Stimulated activated CD4-positive, alpha-beta T cell treated with anti-CD3 and anti-CD28 coated beads, Interleukin-1b, Interleukin-23, amount 100 ng/mL, for 24 hours (primary cell): ENCODE results near the gene SMAD5.

Source experiments
- DNase-seq, 4 experiments: peaks; one replicate each; pipeline ENCODE4 v3.0.0-alpha.2; 2020; ENCODE audit warnings: low read depth in 4 of 4, low spot score in 1 of 4

Gene SMAD5

DNA sequence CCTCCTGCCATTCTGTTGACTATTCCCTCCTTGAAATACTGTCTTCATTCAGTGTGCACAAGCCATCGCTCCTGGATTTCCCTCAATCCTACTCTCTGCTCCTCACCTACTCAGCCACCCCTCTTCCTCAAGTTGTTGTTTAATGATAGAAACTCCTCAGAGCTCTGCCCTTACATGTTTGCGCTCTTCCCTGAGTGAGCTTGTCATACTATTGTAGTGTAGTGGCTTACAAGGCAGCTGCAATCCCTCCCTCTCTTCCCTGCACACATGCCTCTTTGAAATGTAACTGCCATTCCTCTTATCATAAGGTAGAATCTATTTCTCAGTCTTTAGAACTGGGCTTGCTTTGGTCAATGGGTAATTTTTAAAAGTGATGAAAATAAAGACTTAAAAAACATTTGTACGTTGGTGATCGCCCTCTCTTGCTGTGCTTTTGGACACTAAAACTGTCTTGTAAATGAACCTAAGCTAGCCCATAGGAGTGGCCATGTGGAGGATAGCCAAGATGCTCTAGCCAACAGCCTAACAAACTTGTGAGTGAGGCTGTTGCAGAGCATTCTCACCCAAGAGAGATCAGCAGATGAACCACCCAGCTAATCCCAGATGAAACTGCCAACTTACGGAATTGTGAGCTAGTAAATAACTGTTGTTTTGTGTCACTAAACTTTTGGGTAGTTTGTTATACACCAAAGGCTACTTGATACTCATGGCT is 18.1 kb upstream of the SMAD5 start:
- DNase-seq: no peak

DNA sequence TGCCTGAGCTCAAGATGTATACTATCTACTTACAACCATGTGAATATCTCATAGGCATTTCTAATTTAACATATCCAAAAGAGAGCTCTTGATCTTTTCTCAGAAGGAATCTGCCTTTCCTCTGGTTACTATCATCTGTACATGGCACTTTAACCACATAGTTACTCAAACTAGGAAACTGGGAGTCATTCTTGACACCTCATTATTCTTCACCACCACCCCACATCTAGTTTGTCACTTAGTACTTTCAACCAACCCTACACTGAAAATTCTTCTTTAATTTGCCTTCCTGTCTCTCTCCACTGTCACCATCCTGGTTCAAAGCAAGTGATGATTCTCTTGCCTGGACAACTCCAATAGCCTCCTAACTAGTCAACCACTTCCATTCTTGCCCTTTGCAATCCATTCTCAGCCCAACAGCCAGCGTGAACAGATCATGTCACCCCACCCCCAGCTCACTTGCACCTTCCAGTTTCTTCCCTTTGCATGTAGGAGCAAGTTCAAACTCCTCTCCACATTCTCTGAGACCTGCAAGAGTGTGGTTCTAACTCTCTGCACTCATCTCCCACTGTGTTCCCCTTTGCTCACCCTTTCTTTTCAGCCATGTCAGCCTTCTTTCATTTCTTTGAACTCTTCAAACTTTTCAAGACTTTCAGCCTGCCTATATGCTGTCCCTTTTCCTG is 17.3 kb upstream of the SMAD5 start:
- no peak for DNase-seq

DNA sequence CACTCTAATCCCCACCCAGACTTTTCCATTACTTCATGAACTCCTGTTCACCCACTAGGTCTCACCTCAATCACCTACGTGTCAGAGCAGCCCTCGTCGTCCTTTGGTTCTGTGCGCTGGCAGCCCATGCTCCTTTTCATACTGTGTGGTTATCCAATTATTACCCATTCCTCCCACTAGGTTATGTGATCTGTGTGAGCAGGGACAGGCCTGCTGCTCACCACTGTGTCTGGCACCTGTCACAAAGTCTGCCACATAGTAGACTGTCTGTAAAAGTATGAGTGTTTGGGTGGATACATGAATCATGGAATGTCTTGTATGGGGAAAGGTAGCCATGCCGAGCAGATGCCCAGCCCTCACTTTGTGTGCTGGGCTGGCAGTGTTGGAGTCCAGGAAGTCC is 12.1 kb upstream of the SMAD5 start:
- DNase-seq: no peak

DNA sequence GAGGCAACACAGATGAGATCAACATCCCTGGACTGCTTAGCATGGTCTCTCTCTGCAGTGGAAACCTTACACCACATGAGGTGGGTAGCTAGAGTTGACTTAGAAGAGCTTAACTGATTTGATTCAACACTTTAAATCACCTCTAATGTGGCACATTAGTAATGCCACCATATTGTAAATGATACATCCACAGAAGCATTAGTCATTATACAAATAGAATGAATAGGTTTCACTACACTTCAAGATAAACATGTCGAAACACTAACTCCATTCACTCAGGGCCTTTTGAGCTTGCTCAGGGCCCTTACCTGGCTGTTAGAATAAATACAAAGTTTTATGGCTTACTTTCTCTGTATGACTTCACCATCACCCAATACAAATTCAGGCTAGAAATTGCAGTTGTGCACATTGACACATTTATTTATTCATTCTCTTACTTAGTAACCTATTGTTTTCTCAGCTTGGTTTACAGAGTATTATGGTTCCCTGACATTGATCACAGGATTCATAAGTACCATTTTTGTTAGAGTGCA is 9.3 kb upstream of the SMAD5 start:
- no peak for DNase-seq

DNA sequence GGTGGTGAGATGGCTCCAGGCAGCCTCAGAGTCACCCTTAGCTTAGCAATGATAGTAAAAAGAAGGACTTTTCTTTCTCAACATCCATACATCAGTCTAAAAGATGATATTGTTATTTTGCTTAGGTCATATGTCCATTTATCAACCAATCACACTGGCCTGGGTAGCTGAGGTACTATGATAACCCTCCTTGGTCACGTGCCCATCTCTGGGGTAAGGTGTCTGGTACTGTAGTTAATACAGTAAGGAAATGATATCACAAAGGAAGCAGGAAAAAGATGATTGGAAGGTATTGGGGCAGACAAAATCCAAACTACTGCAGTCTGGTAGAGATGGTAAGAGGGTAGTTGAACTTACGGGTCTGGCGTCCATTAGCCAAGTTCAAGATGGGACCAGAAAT is 5.1 kb upstream of the SMAD5 start:
- no peak for DNase-seq

DNA sequence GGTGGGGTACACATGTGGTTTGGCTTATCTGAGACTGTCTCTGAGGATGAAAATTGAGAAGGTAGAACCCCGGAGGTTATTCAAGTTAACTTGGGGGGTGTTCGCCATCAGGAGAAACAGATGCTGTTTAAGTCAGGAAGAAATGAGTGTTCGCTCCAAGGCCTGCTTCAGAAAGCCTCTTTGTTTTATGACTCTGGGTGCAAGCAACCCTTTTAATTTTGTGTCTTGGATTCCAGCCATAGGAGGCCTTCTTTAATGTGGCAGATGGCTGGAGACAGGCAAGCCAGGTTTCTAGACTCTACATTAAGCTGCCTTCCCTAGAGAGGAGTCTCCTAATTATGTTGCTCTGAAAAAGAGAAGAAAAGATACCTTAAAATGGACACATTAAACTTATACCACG is 4.2 kb upstream of the SMAD5 start:
- no peak for DNase-seq

DNA sequence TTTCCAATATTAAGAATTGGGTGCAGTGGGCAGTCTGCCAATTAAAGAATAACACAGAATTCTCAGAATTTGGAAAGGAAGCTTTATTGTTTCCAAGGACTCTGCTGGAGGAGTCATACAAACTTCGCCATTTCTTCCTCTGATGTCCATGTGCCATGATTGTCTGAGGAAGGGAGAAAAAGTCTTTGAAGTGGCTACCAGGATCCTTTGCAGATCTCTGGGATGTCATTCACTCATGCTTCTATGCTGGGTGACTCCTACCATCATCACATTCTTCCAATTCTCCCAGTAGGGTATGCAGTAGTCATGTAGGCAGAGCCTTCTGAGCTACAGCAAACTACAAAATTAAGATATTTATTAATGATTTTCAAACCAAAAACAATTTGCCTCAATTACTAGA is 3.2 kb upstream of the SMAD5 start:
- DNase-seq: no peak

DNA sequence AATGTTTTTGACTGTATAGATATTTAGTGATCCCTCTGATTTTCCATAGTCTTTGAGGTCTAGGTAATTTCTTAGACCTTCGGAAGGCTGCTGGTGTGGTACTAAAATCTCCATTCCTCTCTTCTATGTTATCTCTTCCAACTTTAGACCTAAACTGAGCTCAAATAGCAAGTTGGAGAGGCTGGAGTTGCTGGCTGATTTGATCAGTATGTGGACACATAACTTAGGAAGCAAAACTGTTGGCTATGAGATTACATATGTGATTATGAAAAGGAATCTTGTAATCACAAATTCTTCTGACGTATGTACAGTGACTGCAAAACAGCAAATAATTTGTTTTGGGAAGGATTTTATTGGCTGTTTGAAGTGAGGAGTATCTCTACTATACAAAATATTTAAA is 2.1 kb upstream of the SMAD5 start:
- no peak for DNase-seq

DNA sequence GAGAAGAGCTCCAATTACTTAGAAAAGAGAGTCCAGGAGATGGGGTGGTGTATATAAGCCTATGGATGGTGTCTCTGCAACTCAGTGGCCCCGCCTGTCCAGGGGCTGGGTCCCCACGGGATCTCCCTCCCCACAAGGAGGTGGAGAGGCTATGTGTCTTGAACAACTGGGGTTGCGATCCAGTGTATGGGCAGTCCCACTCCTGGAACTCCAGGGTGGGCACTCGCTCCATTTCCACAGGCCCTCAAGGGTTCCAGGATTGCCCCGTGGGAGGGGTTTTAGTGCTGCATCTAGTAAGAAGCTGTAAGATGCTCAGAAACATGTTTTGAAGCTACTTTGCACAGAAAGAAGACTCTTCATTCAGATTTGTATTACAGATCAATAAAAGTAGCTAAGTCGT is 558 bp upstream of the SMAD5 start:
- no peak for DNase-seq

DNA sequence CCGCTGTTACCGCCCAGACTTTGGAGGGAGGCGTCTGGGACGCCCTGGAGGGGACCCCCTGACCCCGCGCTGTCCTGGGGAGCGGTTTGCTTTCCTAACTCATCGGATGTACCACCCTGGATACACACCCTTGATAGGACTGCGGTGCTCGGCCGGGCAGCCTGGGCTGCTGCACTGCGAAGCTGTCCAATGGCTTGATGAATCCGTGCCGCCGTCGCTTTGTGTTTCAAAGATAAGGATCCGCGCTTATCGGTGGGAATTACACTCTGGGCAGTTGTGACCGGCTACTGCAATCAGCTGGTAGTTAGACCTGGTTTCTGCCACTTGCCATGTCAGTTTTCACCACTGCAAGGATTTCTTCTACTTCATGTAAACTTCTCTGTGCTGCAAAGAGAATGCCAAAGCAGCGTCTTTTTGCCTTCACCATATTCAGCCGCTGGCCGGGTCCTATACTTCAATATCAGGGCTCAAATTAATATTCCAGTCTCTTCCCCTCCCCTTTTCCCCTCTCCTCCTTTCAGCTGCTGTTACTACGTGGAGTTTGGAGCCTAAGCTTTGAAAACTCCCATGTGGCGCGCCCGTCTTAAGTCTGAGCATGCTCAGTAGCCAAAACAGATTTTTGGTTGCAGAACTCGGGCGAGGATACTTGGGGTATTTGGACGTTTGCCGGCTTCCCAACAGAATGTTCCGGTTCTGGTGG is 727 bp downstream of the SMAD5 start:
- no peak for DNase-seq

DNA sequence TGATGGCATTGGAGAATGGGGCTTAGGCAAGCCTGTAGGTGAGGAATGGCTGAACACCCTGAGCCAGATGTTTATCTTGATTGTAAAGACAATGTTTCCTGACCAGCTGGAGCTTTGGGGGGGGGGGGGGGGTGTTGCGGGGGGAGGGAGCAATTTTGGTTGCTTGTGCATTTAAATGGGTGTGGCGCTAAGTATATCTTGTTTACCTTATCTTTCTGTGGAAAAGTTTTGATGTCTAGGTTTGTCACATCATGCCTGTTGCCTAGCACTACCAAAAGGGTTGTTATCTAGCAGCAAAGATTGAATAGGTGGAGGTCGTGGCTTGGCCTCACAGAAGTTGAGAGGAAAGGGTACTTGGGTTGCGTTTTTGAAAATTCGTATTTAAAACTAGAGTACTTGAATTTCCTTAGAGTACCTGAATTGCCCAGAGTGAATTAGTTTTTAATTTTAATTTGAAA is 1.3 kb downstream of the SMAD5 start:
- no peak for DNase-seq

DNA sequence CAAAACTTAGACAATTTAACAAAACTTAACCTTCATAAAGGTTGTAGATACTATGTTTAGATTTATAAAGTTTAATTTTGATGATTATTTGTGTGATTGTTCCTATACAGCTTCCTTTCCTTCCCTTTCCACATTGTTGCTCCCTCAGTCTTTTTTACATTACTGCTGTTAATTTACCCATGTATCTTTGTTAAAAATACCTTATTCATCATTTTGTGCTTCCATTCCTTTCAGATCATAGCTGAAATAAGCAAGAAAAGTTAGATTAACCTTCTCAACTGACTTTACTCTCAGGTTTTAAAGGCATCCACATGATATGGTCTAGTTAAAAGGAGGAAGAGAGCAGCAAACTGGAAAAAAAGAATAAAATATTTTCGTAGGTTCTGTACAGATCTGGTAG is 2.0 kb downstream of the SMAD5 start:
- no peak for DNase-seq

DNA sequence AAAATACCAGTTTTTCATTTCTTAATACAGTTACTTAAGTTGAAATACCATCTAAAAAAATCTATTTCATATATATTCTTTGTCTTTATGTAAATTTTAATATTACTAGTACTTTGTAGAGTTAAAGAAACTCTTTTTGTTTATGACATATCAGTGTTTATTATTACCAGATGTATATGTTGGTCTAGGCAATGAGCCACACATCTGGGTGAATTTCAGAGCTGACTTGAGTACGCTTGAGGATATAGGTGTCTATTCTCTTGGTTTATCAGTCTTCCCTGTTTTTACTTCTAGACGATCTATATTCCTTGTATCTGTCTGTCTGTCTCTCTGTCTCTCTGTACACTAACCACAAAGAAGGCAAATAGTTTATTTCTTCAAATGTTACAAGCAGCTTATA is 2.9 kb downstream of the SMAD5 start:
- DNase-seq: no peak

DNA sequence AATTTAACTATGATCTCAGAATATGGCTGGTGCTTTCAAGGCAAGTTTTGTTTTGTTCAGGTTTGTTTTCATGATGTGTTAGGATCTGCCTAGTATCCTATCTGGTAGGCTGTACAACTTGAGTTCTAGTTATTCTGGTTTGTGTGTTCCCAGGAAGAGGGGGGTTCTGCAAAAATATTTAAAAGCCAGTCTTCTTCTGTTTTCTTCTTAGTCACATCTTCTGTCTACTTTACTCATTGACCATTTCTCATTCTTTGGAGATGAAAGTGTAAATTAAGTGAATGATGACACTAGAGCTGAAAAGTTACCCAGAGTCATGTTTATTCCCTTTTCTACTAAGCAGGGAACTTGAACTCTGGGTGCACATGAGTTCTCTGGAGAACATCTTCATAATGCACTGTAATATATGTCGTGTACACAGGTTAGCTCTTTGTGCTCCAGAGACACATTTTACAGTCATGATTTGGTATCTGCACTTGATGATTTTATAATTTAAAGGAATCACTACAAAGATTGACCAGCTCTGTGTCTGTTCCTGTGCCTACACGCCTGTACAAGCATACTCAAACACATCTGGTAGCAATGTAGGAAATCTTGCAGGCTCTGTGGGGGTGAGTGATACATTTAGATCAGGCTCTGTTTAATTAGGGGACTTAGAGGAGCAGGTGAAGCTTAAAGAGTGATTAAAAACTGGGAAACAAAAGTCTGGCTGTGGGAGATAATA is 5.0 kb downstream of the SMAD5 start:
- DNase-seq: no peak

DNA sequence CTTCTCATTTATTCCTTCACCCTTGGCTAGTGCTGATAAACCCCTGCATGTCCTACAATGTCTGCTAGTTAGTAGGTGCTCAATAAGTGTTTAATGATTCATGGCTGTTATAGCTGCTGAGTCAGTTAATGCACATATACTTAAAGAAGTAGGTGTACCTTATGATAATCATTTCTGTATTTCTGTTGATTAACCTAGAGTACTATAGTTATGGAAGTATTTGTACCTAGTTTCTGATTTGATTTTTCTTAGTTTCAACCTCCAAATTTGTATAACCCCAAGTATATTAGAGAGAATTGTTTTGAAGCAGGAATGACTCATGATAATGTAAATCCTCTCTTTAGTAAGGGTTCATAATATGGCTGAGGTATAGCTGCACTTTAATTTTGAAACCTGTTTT is 8.9 kb downstream of the SMAD5 start:
- no peak for DNase-seq

DNA sequence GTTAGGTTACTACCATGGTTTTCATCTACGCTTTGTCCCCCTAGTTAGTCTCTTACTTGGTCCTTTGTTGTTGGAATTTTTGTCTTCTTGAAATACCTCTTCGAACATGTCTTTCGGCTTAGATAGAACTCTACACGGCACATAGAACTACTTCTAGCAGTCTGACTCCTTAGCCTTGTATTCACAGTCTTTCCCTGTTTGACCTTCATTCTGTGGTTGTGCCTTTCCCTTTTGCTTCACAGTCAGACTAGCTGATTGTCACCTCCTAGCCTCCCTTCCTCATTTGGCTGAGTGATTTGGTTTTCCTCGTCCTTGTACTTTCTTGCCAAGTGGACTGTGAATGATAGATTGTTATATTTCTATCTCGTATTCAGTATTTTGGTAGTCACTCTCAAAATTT is 10.7 kb downstream of the SMAD5 start:
- DNase-seq: no peak

DNA sequence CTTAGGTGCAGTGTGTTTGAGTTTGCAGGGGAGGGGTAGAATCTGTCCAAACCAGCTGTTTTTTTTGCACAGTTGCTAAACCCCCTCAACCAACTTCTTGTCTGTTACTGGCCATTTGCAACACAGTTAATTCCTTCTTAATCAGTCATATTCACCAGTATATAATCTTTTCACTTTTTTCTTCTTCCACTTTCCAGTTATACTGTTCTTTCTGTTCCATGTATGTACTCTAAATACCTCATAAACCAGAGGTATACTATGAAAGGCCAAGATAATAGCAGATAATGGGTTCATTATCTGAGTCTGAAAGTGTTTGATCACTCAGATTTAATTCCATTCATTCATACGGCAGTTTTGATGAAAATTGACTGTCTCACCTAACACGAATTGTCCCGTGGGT is 11.1 kb downstream of the SMAD5 start:
- DNase-seq: no peak

DNA sequence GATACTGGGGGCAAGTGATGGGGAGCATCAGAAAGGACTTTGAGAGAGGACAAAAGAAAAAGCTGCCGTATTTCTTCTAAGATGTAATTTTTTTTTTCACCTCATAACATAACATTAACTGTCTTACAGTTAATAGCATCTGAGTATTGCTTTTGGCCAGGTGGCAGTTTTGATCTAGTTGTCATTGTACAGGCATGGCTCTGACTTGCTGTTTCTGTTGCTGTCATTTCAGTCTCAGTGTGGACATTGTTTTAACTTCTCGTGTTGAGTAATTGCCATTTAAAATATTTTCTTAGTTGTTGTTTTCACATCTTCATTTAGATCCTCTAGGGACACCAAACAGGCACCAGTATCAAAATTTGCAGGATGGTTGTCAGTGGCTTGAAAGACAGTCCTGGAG is 12.4 kb downstream of the SMAD5 start:
- DNase-seq: no peak

DNA sequence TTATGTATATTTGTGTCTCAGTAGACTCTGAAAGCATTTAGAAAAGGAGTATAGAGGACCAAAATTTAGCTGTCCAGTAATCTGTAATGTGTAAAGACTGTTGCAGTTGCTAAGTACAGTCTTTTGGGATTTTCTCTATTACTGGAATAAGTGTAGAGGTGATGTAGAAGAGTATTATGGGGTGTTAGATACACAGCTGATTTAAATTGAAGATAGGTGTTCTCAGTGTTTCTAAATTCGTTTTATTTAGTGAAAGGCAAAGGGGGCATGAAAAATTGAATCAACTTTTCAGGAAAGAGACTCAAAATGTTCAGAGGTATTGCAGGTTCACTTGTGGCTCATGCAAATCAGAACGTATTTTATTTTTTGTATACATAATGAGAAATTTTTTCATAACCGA is 13.6 kb downstream of the SMAD5 start:
- no peak for DNase-seq

DNA sequence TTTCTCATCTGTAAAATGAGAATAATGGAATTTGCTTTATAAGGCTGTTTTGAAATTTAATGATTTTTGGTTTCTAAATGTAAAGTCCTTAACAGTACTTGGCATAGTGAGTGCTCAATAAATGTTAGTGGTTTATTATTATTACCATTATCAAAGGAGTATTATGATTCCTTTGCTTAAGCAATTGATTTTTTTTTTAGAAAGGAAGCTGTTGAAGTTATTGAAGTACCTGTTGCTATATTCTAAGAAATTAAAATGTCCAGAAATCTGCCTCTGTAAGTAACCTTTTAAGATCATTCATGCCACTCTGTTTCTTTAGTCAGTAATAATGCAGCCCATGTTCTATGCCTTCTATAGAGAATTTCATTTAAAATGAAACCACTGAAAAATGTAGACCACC is 15.0 kb downstream of the SMAD5 start:
- no peak for DNase-seq

DNA sequence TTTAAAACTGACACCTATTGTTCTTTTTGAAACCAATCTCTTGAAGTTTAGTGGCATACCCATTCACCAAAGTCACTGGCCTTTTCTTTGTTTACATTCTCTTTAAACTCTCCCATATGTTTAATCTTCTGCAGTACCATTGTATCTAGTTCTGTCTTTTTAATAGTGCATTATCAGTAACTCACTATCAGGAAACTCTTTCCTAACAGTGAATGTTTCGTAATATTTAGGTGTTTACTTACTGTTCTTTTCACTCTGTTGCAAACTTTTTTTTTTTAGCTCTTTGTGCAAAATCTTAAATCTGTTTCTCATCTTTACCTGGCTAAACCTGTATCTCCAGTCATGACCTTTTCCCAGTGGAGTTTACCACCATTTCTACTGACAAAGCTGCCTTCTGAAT is 17.2 kb downstream of the SMAD5 start:
- DNase-seq: no peak
